Upper lobe of left lung (tissue), 6 donors: ENCODE results near the gene CPZ. TPM values are rescaled to one million over a fixed set of nuclear protein-coding genes. Genes with fewer than 3 reads are reported as not detected.

Experiments
- ATAC-seq, 2 donors: fragments of 200-7000 bp; cut with Tn5 transposase; one replicate each; pipeline ENCODE4 v1.9.1; 2022; ENCODE audit warnings: mild to moderate bottlenecking in 2 of 2, moderate library complexity in 2 of 2; ENCODE audit not compliant: low FRiP score in 2 of 2
- DNase-seq, 2 donors: peaks; one replicate each; pipeline ENCODE4 v3.0.0-alpha.2; 2019 to 2020
- H3K27ac ChIP-seq, 4 donors: fragments of 200-600 bp; sonication (generic); one replicate each; pipeline ENCODE4 v1.5.1; 2016 to 2019
- H3K27me3 ChIP-seq, 4 donors: fragments of 200-600 bp; sonication (generic); one replicate each; pipeline ENCODE4 v1.5.1; 2017 to 2019
- H3K36me3 ChIP-seq, 4 donors: fragments of 200-600 bp; sonication (generic); one replicate each; pipeline ENCODE4 v1.5.1; 2016 to 2019
- H3K4me1 ChIP-seq, 4 donors: fragments of 200-600 bp; sonication (generic); one replicate each; pipeline ENCODE4 v1.5.1; 2018 to 2019
- H3K4me3 ChIP-seq, 4 donors: fragments of 200-600 bp; sonication (generic); one replicate each; pipeline ENCODE4 v1.5.1; 2017 to 2019; ENCODE audit warnings: mild to moderate bottlenecking in 2 of 4, moderate library complexity in 1 of 4
- H3K9me3 ChIP-seq, 4 donors: fragments of 200-600 bp; sonication (generic); one replicate each; pipeline ENCODE4 v1.5.1; 2018 to 2019
- CTCF ChIP-seq, 6 experiments: fragments of 450-650 bp in 4 of 6; fragments of 200-600 bp in 2 of 6; sonication (generic) in 2 of 6; IDR thresholded peaks; one replicate each; pipeline ENCODE4 v1.5.1; 2016 to 2019; ENCODE audit warnings: antibody characterized with exemption in 6 of 6
- EP300 ChIP-seq, 4 donors: sonication (generic); formaldehyde crosslinking; IDR thresholded peaks; one replicate each; pipeline ENCODE4 v1.5.1; 2017; ENCODE audit warnings: antibody characterized with exemption in 4 of 4, control low read depth in 2 of 4
- POLR2A ChIP-seq, 4 donors: fragments of 450-650 bp; IDR thresholded peaks; one replicate each; pipeline ENCODE4 v1.5.1; 2016 to 2017; ENCODE audit warnings: antibody characterized with exemption in 4 of 4, mild to moderate bottlenecking in 2 of 4
- POLR2AphosphoS5 ChIP-seq, 2 donors: sonication (generic); formaldehyde crosslinking; IDR thresholded peaks; one replicate each; pipeline ENCODE4 v1.5.1; 2017; ENCODE audit warnings: antibody characterized with exemption in 2 of 2
- WGBS, 2 donors: methylation state at CpG; one replicate each; pipeline ENCODE4 v1.1.5; 2017 to 2018; 5-methylcytosine and 5-hydroxymethylcytosine counted together
- total RNA-seq, 6 donors: library from RNA; depleted of rRNA in 4 of 6; stranded (reverse); fragments of >200 nt in 4 of 6; gene quantifications; one replicate each; pipeline versions ENCODE4 v1.1.0 to v1.2.1, GENCODE V29; 2016 to 2021
- donor health status: DM: no; HTN: no; CAD: no; lungs with moderate emphysema.
- donor health status: DM: no; HTN: yes; CAD: no; lungs with severe emphysema.

Gene CPZ
- total RNA-seq, 6 donors from 2014 or later = 0.78 to 8.6 (median 1.2) TPM; not detected in 2

DNA sequence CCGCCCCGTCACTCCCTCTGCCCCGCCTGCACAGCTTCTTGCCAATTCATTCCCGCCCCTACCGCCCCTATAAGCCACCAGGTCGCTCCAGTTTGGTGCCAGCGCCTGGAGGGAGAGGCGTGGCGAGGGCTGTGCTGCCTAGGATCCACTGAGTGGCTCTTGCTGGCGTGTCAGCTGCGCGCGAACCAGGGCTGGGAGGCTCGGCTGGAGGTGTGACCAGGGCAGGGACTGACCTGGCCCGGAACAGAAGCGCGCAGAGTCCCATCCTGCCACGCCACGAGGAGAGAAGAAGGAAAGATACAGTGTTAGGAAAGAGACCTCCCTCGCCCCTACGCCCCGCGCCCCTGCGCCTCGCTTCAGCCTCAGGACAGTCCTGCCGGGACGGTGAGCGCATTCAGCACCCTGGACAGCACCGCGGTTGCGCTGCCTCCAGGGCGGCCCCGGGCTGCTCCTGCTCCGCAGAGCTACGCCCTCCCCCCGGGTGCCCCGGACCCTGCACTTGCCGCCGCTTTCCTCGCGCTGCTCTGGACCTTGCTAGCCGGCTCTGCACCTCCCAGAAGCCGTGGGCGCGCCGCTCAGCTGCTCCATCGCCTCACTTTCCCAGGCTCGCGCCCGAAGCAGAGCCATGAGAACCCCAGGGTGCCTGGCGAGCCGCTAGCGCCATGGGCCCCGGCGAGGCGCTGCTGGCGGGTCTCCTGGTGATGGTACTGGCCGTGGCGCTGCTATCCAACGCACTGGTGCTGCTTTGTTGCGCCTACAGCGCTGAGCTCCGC, 12.1 kb upstream of the CPZ start, which contains the start of gene GPR78:
TSS of gene GPR78 (plus strand) at position 72 of the 773 bp plus-strand sequence. CDS start at position 663, 591 bp downstream.
- H3K9me3 ChIP-seq = no peaks in the 10 kb centered on the region
- WGBS, 2 donors = 12 to 13% methylated on average over 4 to 44 of the region's 63 CpGs
- TF ChIP-seq CTCF (IDR thresholded peaks at IDR 0.05) (peak in 1 of 6 experiments; percentile 6), POLR2AphosphoS5 (IDR thresholded peaks at IDR 0.05) (no peak)
- H3K27ac ChIP-seq = no peak within 1 kb of the TSS
- DNase-seq (peak in 1 of 2 donors; percentile 91), ATAC-seq (peak; percentile 75 to 85)
- peaks cover 0 to 11% (median 0%) of the 10 kb centered on the region in 4 donors for H3K4me1 ChIP-seq
- no peaks in the 10 kb centered on the region for H3K36me3 ChIP-seq
- peaks cover 0 to 14% (median 3%) of the 10 kb centered on the region in 4 donors for H3K27me3 ChIP-seq
- no peak within 1 kb of the TSS for H3K4me3 ChIP-seq

DNA sequence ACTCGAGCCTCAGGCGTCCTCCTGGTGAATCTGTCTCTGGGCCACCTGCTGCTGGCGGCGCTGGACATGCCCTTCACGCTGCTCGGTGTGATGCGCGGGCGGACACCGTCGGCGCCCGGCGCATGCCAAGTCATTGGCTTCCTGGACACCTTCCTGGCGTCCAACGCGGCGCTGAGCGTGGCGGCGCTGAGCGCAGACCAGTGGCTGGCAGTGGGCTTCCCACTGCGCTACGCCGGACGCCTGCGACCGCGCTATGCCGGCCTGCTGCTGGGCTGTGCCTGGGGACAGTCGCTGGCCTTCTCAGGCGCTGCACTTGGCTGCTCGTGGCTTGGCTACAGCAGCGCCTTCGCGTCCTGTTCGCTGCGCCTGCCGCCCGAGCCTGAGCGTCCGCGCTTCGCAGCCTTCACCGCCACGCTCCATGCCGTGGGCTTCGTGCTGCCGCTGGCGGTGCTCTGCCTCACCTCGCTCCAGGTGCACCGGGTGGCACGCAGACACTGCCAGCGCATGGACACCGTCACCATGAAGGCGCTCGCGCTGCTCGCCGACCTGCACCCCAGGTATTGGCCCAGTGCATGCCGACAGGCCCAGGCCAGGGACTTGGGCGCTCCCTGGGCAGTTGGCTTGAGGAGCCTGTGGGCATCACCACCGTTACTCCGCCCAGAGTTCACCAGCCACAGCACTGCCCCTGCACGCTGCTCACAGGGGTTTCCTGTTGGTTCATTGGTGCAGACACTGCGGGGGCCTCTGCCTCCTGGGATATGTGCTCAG, 11.3 kb upstream of the CPZ start:
- H3K4me3 ChIP-seq = no peak overlapping the region
- H3K9me3 ChIP-seq = no peaks in the 10 kb centered on the region
- H3K27ac ChIP-seq = no peak overlapping the region
- H3K36me3 ChIP-seq = no peaks in the 10 kb centered on the region
- no peak for ATAC-seq
- TF ChIP-seq EP300 (IDR thresholded peaks at IDR 0.05) = no peak
- no peak for TF ChIP-seq POLR2A (IDR thresholded peaks at IDR 0.05)
- H3K4me1 ChIP-seq = peaks cover 0 to 11% (median 0%) of the 10 kb centered on the region in 4 donors
- no peak for DNase-seq
- H3K27me3 ChIP-seq = peaks cover 0 to 14% (median 3%) of the 10 kb centered on the region in 4 donors
- 48 to 89% methylated on average over 28 to 50 of the region's 66 CpGs for WGBS, 2 donors

- H3K36me3 ChIP-seq = no peaks in the 10 kb centered on the region
- H3K4me3 ChIP-seq = no peak overlapping the region
- peaks cover 0 to 14% (median 3%) of the 10 kb centered on the region in 4 donors for H3K27me3 ChIP-seq
- 44 to 46% methylated on average over 2 of the region's 2 CpGs for WGBS, 2 donors
- ATAC-seq (no peak), DNase-seq (no peak)
- peaks cover 0 to 11% (median 0%) of the 10 kb centered on the region in 4 donors for H3K4me1 ChIP-seq
- H3K27ac ChIP-seq = no peak overlapping the region
- TF ChIP-seq POLR2A (IDR thresholded peaks at IDR 0.05) (no peak), EP300 (IDR thresholded peaks at IDR 0.05) (no peak), CTCF (IDR thresholded peaks at IDR 0.05) (no peak), POLR2AphosphoS5 (IDR thresholded peaks at IDR 0.05) (no peak)
- H3K9me3 ChIP-seq = no peaks in the 10 kb centered on the region
These were observed 10.5 kb upstream of the CPZ start for GRCh38 chr4:8582016-8582415.

GRCh38 chr4:8582436-8582835, 10.1 kb upstream of the CPZ start:
- H3K4me1 ChIP-seq = peaks cover 0 to 11% (median 0%) of the 10 kb centered on the region in 4 donors
- H3K27me3 ChIP-seq = peaks cover 0 to 14% (median 3%) of the 10 kb centered on the region in 4 donors
- WGBS, 2 donors = 90 to 92% methylated on average over 10 to 12 of the region's 12 CpGs
- no peaks in the 10 kb centered on the region for H3K9me3 ChIP-seq
- H3K4me3 ChIP-seq = no peak overlapping the region
- DNase-seq (no peak), ATAC-seq (no peak)
- H3K27ac ChIP-seq = no peak overlapping the region
- TF ChIP-seq POLR2AphosphoS5 (IDR thresholded peaks at IDR 0.05) (no peak), EP300 (IDR thresholded peaks at IDR 0.05) (no peak), POLR2A (IDR thresholded peaks at IDR 0.05) (no peak), CTCF (IDR thresholded peaks at IDR 0.05) (no peak)
- H3K36me3 ChIP-seq = no peaks in the 10 kb centered on the region

- 67% methylated on average over 3 to 9 of the region's 9 CpGs for WGBS, 2 donors
- DNase-seq (no peak), ATAC-seq (no peak)
- Histone ChIP-seq H3K4me3 (no peak overlapping the region), H3K36me3 (no peaks in the 10 kb centered on the region), H3K4me1 (peaks cover 0 to 11% (median 0%) of the 10 kb centered on the region in 4 donors), H3K9me3 (no peaks in the 10 kb centered on the region), H3K27ac (no peak overlapping the region), H3K27me3 (peaks cover 0 to 14% (median 3%) of the 10 kb centered on the region in 4 donors)
- TF ChIP-seq POLR2A (IDR thresholded peaks at IDR 0.05) (no peak), POLR2AphosphoS5 (IDR thresholded peaks at IDR 0.05) (no peak), EP300 (IDR thresholded peaks at IDR 0.05) (no peak), CTCF (IDR thresholded peaks at IDR 0.05) (no peak)
These were observed 9.5 kb upstream of the CPZ start for GRCh38 chr4:8582941-8583654.
